ENCODE results near the gene TSPAN33.
"Not testable (repeated sequence)": the region's sequence is repeated elsewhere in the genome, so short reads cannot be mapped to it uniquely, and the experiment has no call there.

DNA sequence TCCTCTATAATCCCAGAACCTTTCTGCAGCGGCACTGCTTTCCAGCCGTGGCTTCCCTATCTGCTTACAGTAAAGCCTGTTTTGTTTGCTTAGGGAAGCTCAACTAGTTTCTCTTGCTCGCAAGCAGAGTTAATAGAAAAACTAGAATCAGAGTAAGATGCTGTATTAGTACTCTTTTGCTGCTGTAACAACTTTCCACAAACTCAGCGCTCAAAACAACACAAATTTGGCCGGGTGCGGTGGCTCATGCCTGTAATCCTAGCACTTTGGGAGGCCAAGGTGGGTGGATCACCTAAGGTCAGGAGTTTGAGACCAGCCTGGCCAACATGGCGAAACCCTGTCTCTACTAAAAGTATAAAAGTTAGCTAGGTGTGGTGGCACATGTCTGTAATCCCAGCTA, 29.4 kb downstream of the TSPAN33 start:
- TF ChIP-seq, protein P1, sequence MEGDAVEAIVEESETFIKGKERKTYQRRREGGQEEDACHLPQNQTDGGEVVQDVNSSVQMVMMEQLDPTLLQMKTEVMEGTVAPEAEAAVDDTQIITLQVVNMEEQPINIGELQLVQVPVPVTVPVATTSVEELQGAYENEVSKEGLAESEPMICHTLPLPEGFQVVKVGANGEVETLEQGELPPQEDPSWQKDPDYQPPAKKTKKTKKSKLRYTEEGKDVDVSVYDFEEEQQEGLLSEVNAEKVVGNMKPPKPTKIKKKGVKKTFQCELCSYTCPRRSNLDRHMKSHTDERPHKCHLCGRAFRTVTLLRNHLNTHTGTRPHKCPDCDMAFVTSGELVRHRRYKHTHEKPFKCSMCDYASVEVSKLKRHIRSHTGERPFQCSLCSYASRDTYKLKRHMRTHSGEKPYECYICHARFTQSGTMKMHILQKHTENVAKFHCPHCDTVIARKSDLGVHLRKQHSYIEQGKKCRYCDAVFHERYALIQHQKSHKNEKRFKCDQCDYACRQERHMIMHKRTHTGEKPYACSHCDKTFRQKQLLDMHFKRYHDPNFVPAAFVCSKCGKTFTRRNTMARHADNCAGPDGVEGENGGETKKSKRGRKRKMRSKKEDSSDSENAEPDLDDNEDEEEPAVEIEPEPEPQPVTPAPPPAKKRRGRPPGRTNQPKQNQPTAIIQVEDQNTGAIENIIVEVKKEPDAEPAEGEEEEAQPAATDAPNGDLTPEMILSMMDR (conservative IDR thresholded peaks at IDR 0.05; ENCODE audit: low read length) = not testable (repeated sequence)
- TF ChIP-seq EZH2phosphoT487 (IDR thresholded peaks at IDR 0.05; ENCODE audit: borderline replicate concordance, low read depth, low read length) = not testable (repeated sequence)

Measured in OCI-LY7 (cell line).